HG03095 (cell line): ENCODE results near the gene MYL11.

Source experiments
- ATAC-seq: cut with Tn5 transposase; IDR thresholded peaks from one replicate; pipeline ENCODE4 v1.9.1; 2021; ENCODE audit warnings: moderate library complexity; ENCODE audit not compliant: unreplicated experiment

Gene MYL11

DNA sequence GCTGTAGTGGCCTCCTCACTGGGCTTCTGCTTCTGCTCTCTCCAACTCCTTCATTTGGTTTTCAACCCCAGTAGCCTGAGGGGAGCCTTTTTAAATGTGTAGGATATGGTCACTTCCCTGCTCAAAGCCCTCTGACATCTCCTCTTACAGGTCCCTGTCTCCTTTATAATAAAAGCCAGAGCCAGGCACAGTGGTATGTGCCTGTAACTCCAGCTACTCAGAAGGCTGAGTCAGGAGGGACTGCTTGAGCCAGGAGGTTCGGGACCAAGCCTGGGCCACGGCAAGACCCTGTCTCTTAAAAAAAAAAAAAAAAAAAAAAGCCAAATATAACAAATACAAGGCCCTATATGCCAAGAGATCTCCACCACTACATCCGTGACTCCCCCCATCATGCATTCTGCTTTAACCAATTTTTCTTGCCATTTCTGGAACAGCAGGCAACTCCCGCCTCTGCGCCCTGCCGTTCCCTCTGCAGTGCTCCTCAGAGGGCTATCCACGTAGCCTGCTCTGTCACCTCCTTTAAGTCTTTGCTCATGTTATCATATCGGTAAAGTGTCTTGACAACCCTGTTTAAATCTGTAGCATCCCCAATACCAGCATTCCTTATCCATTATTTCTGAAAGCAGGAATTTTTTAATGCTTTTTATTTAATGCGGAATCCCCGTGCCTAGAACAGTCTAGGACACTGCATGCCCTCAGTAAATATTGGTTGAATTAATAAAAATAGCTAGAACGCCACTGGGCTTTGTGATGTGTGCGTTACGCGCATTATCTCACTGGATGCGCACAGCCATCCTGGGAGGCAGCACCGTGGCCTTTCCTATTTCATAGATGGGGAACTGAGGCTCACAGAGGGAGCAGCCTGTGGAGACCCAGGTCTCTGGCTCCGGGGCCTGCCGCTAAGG, 42.3 kb downstream of the MYL11 start:
- no peak for ATAC-seq

- ATAC-seq: peak; percentile 79
Measured at GRCh38 chr16:30417529-30418349, 43.1 kb downstream of the MYL11 start.

- ATAC-seq: no peak
Measured at GRCh38 chr16:30418350-30419181, 44.0 kb downstream of the MYL11 start.

GRCh38 chr16:30421010-30421409, 46.4 kb downstream of the MYL11 start:
- no peak for ATAC-seq
